AML-193 (cell line): ENCODE measurements around the gene PRKACB.
A peak's percentile ranks its signal among the peaks of the same experiment; 100 is the strongest.
"Not testable (repeated sequence)": the region's sequence is repeated elsewhere in the genome, so short reads cannot be mapped to it uniquely, and the experiment has no call there.

Experiments used
- DNase-seq, 2 experiments: peaks; one replicate each; lab custom pipeline; 2025; lab: John Stamatoyannopoulos, UW

The PRKACB gene

GRCh38 chr1:84143796-84144565 lies at the start of gene PRKACB:
Gene PRKACB, plus strand, starts transcription at chr1:84144271. Its CDS starts 91 bp downstream, at chr1:84144362.
- DNase-seq = peak; percentile 78 to 84

- DNase-seq = no peak
Measured at GRCh38 chr1:84095308-84095707, 48.8 kb upstream of the PRKACB start.

GRCh38 chr1:84096176-84096575 lies 47.9 kb upstream of the PRKACB start:
- DNase-seq = no peak

- no peak for DNase-seq
Measured at GRCh38 chr1:84101204-84101603, 42.9 kb upstream of the PRKACB start.

GRCh38 chr1:84103197-84103992 lies 40.7 kb upstream of the PRKACB start:
- DNase-seq = peak in 1 of 2 experiments; percentile 17

GRCh38 chr1:84107538-84107937 lies 36.5 kb upstream of the PRKACB start:
- DNase-seq = not testable (repeated sequence)

GRCh38 chr1:84107955-84108354 lies 36.1 kb upstream of the PRKACB start:
- DNase-seq = no peak

GRCh38 chr1:84108900-84109578 lies 35.0 kb upstream of the PRKACB start:
- no peak for DNase-seq

- DNase-seq = no peak
Measured at GRCh38 chr1:84110629-84111028, 33.4 kb upstream of the PRKACB start.

GRCh38 chr1:84116558-84116957 lies 27.5 kb upstream of the PRKACB start:
- DNase-seq = no peak

GRCh38 chr1:84117868-84118267 lies 26.2 kb upstream of the PRKACB start:
- DNase-seq = no peak

GRCh38 chr1:84121360-84121759 lies 22.7 kb upstream of the PRKACB start:
- no peak for DNase-seq

GRCh38 chr1:84122780-84123382 lies 21.2 kb upstream of the PRKACB start:
- peak; percentile 34 to 39 for DNase-seq

- no peak for DNase-seq
Measured at GRCh38 chr1:84133479-84133878, 10.6 kb upstream of the PRKACB start.

GRCh38 chr1:84135341-84135740 lies 8.7 kb upstream of the PRKACB start:
- no peak for DNase-seq

- DNase-seq = peak; percentile 79 to 87
Measured at GRCh38 chr1:84141182-84142003, 2.7 kb upstream of the PRKACB start.

- DNase-seq = peak; percentile 44 to 51
Measured at GRCh38 chr1:84145068-84145467, 997 bp downstream of the PRKACB start.

GRCh38 chr1:84146411-84147032 lies 2.5 kb downstream of the PRKACB start:
- peak in 1 of 2 experiments; percentile 10 for DNase-seq

GRCh38 chr1:84148758-84149157 lies 4.7 kb downstream of the PRKACB start:
- DNase-seq = no peak

GRCh38 chr1:84152649-84153056 lies 8.6 kb downstream of the PRKACB start:
- DNase-seq = peak; percentile 54 to 56

GRCh38 chr1:84155517-84155916 lies 11.4 kb downstream of the PRKACB start:
- no peak for DNase-seq
